Trophoblast cell (in vitro differentiated cells and primary cell): ENCODE results near the gene COX20.

Experiments
- DNase-seq, 2 donors: peaks; one replicate each; pipeline ENCODE4 v3.0.0-alpha.2; 2016
- H2AFZ ChIP-seq: 2 replicates; pipeline ENCODE4 v1.6.1; 2013; ENCODE audit warnings: low read length, moderate library complexity, mild to moderate bottlenecking; ENCODE audit not compliant: insufficient read depth, poor library complexity
- H2AK5ac ChIP-seq: 2 replicates; pipeline ENCODE4 v1.6.1; 2013; ENCODE audit warnings: mild to moderate bottlenecking, low read length
- H2BK120ac ChIP-seq: 2 replicates; pipeline ENCODE4 v1.6.1; 2013; ENCODE audit warnings: low read length, mild to moderate bottlenecking, moderate library complexity; ENCODE audit not compliant: insufficient read depth, poor library complexity
- H2BK12ac ChIP-seq: 2 replicates; pipeline ENCODE4 v1.6.1; 2013; ENCODE audit warnings: mild to moderate bottlenecking, low read length, moderate library complexity
- H2BK5ac ChIP-seq: 2 replicates; pipeline ENCODE4 v1.6.1; 2013; ENCODE audit warnings: low read length, low read depth, moderate library complexity, mild to moderate bottlenecking; ENCODE audit not compliant: poor library complexity
- H3K14ac ChIP-seq: 2 replicates; pipeline ENCODE4 v1.6.1; 2013; ENCODE audit warnings: mild to moderate bottlenecking, low read length
- H3K18ac ChIP-seq: 2 replicates; pipeline ENCODE4 v1.6.1; 2013; ENCODE audit warnings: mild to moderate bottlenecking, low read length
- H3K23ac ChIP-seq: 2 replicates; pipeline ENCODE4 v1.6.1; 2013; ENCODE audit warnings: low read length
- H3K27ac ChIP-seq: 2 replicates; pipeline ENCODE4 v1.5.1; 2013; ENCODE audit warnings: low read depth, mild to moderate bottlenecking, inconsistent platforms, low read length, moderate library complexity
- H3K27me3 ChIP-seq: 2 replicates; pipeline ENCODE4 v1.6.1; 2013; ENCODE audit warnings: inconsistent platforms, mild to moderate bottlenecking, low read length, moderate library complexity; ENCODE audit not compliant: insufficient read depth
- H3K36me3 ChIP-seq, 2 experiments: 1 replicate in 1 of 2; 2 replicates in 1 of 2; pipeline ENCODE4 v1.6.1; 2013; ENCODE audit warnings: low read length in 2 of 2, mild to moderate bottlenecking in 2 of 2, moderate library complexity in 1 of 2; ENCODE audit not compliant: insufficient read depth in 2 of 2, control insufficient read depth in 1 of 2
- H3K4ac ChIP-seq: 2 replicates; pipeline ENCODE4 v1.6.1; 2013; ENCODE audit warnings: low read depth, mild to moderate bottlenecking, low read length, moderate library complexity
- H3K4me1 ChIP-seq, 2 experiments: 1 replicate in 1 of 2; 2 replicates in 1 of 2; pipeline ENCODE4 v1.6.1; 2013; ENCODE audit warnings: low read length in 2 of 2, mild to moderate bottlenecking in 2 of 2, moderate library complexity in 1 of 2; ENCODE audit not compliant: insufficient read depth in 2 of 2, control insufficient read depth in 1 of 2
- H3K4me2 ChIP-seq: 2 replicates; pipeline ENCODE4 v1.6.1; 2013; ENCODE audit warnings: inconsistent platforms, mild to moderate bottlenecking, low read length, moderate library complexity
- H3K4me3 ChIP-seq: 2 replicates; pipeline ENCODE4 v1.5.1; 2013; ENCODE audit warnings: mild to moderate bottlenecking, low read depth, low read length, inconsistent platforms
- H3K79me1 ChIP-seq: one replicate; pipeline ENCODE4 v1.6.1; 2013; ENCODE audit warnings: low read length
- H3K79me2 ChIP-seq: 2 replicates; pipeline ENCODE4 v1.6.1; 2013; ENCODE audit warnings: low read length, mild to moderate bottlenecking; ENCODE audit not compliant: control insufficient read depth, insufficient read depth, poor library complexity
- H3K9ac ChIP-seq: 2 replicates; pipeline ENCODE4 v1.6.1; 2013; ENCODE audit warnings: mild to moderate bottlenecking, low read length
- H3K9me3 ChIP-seq: 2 replicates; pipeline ENCODE4 v1.6.1; 2013; ENCODE audit warnings: low read depth, mild to moderate bottlenecking, control low read depth, inconsistent platforms, low read length; ENCODE audit not compliant: insufficient read depth
- H4K12ac ChIP-seq: 2 replicates; pipeline ENCODE4 v1.6.1; 2013; ENCODE audit warnings: low read depth, mild to moderate bottlenecking, low read length, moderate library complexity
- H4K8ac ChIP-seq: 2 replicates; pipeline ENCODE4 v1.6.1; 2013; ENCODE audit warnings: low read depth, mild to moderate bottlenecking, low read length, moderate library complexity
- H4K91ac ChIP-seq: one replicate; pipeline ENCODE4 v1.6.1; 2013; ENCODE audit warnings: low read depth, mild to moderate bottlenecking, low read length, moderate library complexity
- WGBS: extraction: QIAGEN DNeasy Blood & Tissue Kit; methylation state at CpG from one replicate; pipeline ENCODE4 v1.1.7; 2013; ENCODE audit warnings: missing lambda C conversion rate; ENCODE audit not compliant: insufficient read length, insufficient coverage; ENCODE audit errors: extremely low coverage; 5-methylcytosine and 5-hydroxymethylcytosine counted together

The COX20 gene

DNA sequence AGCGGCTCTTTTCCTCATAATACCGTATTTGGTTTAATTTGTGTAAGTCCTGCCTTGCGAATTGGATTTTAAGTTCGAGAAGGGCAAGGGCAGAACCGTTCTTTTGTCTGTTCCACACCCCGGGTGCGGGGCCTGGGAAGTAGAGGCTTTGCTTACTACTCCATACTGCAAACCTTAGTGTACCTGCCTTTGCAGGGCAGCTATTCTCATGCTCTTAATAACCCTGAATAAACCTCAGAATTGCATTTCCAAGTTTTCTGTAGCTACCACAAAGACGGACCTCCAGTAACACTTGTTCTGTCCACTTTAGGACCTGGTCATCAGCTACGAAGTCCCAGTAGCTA is 29.5 kb downstream of the COX20 start:
- Histone ChIP-seq H3K9me3 (peaks cover 2% of the 10 kb centered on the region), H3K36me3 (peaks cover 4 to 8% of the 10 kb centered on the region in 2 experiments), H3K27ac (peak overlapping the region; percentile 88), H3K4me2 (peak overlapping the region; percentile 63), H2BK120ac (no peak overlapping the region), H3K4me3 (no peak overlapping the region), H3K4me1 (peaks cover 0 to 4% of the 10 kb centered on the region in 2 experiments), H3K4ac (no peak overlapping the region), H4K8ac (peak overlapping the region; percentile 83), H4K91ac (peak overlapping the region; percentile 67), H2AFZ (no peak overlapping the region), H2BK5ac (no peak overlapping the region), H3K14ac (peak overlapping the region; percentile 49), H2BK12ac (no peak overlapping the region), H3K23ac (no peak overlapping the region), H3K79me1 (peaks cover 20% of the 10 kb centered on the region), H3K27me3 (peaks cover 2% of the 10 kb centered on the region), H4K12ac (peak overlapping the region; percentile 71), H3K18ac (no peak overlapping the region), H3K79me2 (peaks cover 24% of the 10 kb centered on the region), H3K9ac (peak overlapping the region; percentile 6), H2AK5ac (no peak overlapping the region)
- no peak for DNase-seq
- WGBS = no CpG with 5 or more reads among the region's 9 CpGs

DNA sequence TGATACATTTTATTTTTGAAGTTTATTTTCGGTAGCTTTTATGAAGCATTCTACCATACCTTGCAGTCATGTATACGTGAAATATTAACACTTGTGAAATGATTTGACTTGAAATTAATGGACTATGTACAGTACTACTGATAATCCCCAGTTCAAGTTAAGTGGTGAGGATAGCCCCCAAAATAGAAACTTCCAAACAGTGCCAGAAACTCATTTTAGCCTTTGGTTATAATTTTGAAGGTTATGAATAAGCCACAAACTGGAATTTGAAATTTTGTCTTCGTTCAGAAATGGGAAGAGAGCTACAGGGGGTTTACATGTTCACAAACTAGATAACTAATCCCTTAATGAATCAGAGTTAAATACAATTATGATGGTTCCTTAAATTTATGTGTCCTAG is 30.4 kb downstream of the COX20 start:
- no peak overlapping the region for H3K4ac ChIP-seq
- H3K9ac ChIP-seq = no peak overlapping the region
- no peak overlapping the region for H2AK5ac ChIP-seq
- peaks cover 2% of the 10 kb centered on the region for H3K9me3 ChIP-seq
- H3K27me3 ChIP-seq = peaks cover 2% of the 10 kb centered on the region
- H3K18ac ChIP-seq = no peak overlapping the region
- H2BK5ac ChIP-seq = no peak overlapping the region
- H3K4me1 ChIP-seq = peaks cover 0 to 4% of the 10 kb centered on the region in 2 experiments
- H3K79me1 ChIP-seq = peaks cover 20% of the 10 kb centered on the region
- H3K14ac ChIP-seq = no peak overlapping the region
- H4K8ac ChIP-seq = no peak overlapping the region
- no peak overlapping the region for H2AFZ ChIP-seq
- H4K91ac ChIP-seq = no peak overlapping the region
- no peak overlapping the region for H3K4me3 ChIP-seq
- no peak for DNase-seq
- H3K27ac ChIP-seq = no peak overlapping the region
- no peak overlapping the region for H2BK120ac ChIP-seq
- WGBS = no CpG with 5 or more reads among the region's 3 CpGs
- peaks cover 2 to 3% of the 10 kb centered on the region in 2 experiments for H3K36me3 ChIP-seq
- peaks cover 22% of the 10 kb centered on the region for H3K79me2 ChIP-seq
- H2BK12ac ChIP-seq = no peak overlapping the region
- H4K12ac ChIP-seq = no peak overlapping the region
- H3K23ac ChIP-seq = no peak overlapping the region
- no peak overlapping the region for H3K4me2 ChIP-seq

DNA sequence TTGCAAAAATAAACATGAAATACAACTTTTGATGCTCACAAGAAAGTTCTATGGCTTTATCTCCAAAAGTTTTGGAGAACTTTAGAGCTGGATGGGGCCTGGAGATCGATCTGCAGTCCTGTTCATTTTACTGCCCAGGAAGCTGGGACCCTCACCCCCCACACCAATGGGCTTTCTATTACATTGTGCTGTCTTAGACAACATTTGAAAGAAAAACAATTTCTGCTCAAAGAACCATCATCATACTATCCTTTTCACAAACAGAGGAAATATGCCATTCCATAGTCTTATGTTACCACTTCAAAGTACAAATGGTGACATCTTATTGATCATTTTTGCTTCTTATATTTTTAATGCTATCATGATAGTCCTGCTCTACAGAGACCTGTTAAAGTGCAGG is 30.9 kb downstream of the COX20 start:
- peaks cover 2% of the 10 kb centered on the region in 2 experiments for H3K36me3 ChIP-seq
- no peak overlapping the region for H3K27ac ChIP-seq

DNA sequence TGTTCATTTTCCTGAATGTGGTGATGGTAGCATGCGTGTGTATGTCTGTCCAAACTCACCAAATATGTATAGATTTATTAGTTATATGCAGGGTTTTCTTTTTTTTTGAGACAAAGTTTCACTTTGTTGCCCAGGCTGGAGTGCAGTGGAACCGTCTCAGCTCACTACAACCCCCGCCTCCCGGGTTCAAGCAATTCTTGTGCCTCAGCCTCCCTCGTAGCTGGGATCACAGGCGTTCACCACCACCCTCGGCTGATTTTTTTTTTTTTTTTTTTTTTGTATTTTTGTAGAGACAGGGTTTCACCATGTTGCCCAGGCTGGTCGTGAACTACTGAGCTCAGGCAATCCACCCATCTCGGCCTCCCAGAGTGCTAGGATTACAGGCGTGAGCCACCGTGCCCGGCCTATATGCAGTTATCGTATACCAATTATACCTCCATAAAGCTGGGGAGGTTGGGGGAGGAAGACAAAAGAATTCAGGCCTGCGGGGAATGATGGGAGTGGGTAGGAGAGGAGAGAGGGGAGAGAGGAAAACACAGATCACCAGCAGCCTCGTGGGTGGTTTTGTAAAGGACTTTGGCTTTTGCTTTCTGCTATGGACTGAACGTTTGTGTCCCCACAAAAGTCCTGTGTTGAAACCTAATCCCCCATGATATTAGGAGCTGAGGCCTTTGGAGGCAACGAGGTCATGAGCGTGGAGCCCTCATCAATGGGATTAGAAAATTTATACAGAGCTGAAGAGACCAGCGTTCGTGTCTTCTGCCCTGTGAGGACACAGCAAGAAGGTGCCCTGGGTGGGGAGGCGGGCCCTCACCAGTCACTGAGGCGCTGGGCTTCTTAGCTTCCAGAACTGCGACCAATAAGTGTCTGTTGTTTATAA is 33.3 kb downstream of the COX20 start:
- Histone ChIP-seq H3K27ac (no peak overlapping the region), H3K27me3 (no peaks in the 10 kb centered on the region), H4K8ac (no peak overlapping the region), H3K4ac (no peak overlapping the region), H3K4me1 (peaks cover 0 to 4% of the 10 kb centered on the region in 2 experiments), H2AK5ac (no peak overlapping the region), H3K14ac (no peak overlapping the region), H4K91ac (no peak overlapping the region), H3K23ac (no peak overlapping the region), H3K9me3 (no peaks in the 10 kb centered on the region), H3K9ac (no peak overlapping the region), H2BK12ac (no peak overlapping the region), H3K18ac (no peak overlapping the region), H3K79me1 (peaks cover 10% of the 10 kb centered on the region), H2AFZ (no peak overlapping the region), H4K12ac (no peak overlapping the region), H3K79me2 (peaks cover 5% of the 10 kb centered on the region), H3K36me3 (no peaks in the 10 kb centered on the region), H3K4me3 (no peak overlapping the region), H2BK120ac (no peak overlapping the region), H3K4me2 (no peak overlapping the region), H2BK5ac (no peak overlapping the region)
- peak; percentile 46 to 48 for DNase-seq
- no CpG with 5 or more reads among the region's 23 CpGs for WGBS

More for the DNA sequence above, 30.9 kb downstream of the COX20 start:
- H3K4ac ChIP-seq = no peak overlapping the region
- H2AK5ac ChIP-seq = no peak overlapping the region
- no peak overlapping the region for H4K12ac ChIP-seq
- H2BK120ac ChIP-seq = no peak overlapping the region
- H2BK5ac ChIP-seq = no peak overlapping the region
- no peak overlapping the region for H3K9ac ChIP-seq
- H2BK12ac ChIP-seq = no peak overlapping the region
- no peak overlapping the region for H3K23ac ChIP-seq
- H4K8ac ChIP-seq = no peak overlapping the region
- H2AFZ ChIP-seq = no peak overlapping the region
- WGBS = no CpG with 5 or more reads among the region's 1 CpG
- peaks cover 20% of the 10 kb centered on the region for H3K79me2 ChIP-seq
- peaks cover 0 to 4% of the 10 kb centered on the region in 2 experiments for H3K4me1 ChIP-seq
- no peak overlapping the region for H4K91ac ChIP-seq
- H3K4me3 ChIP-seq = no peak overlapping the region
- H3K18ac ChIP-seq = no peak overlapping the region
- no peak for DNase-seq
- H3K4me2 ChIP-seq = no peak overlapping the region
- H3K79me1 ChIP-seq = peaks cover 20% of the 10 kb centered on the region
- peaks cover 2% of the 10 kb centered on the region for H3K27me3 ChIP-seq
- no peak overlapping the region for H3K14ac ChIP-seq
- peaks cover 2% of the 10 kb centered on the region for H3K9me3 ChIP-seq
